HL-60/S4 treated with phorbol 12-myristate 13-acetate at 8.2 ng/mL for 4 days and 3 days (cell line): Measurements from ENCODE around the gene ADRA2C.

Experiments used
- in situ Hi-C: fragments of 300-500 bp; cut with MboI; formaldehyde crosslinking; loops from 2 replicates; pipeline ENCODE4 v1.15.0; 2022; ENCODE audit warnings: low sequenced_read_pairs

Gene ADRA2C

DNA sequence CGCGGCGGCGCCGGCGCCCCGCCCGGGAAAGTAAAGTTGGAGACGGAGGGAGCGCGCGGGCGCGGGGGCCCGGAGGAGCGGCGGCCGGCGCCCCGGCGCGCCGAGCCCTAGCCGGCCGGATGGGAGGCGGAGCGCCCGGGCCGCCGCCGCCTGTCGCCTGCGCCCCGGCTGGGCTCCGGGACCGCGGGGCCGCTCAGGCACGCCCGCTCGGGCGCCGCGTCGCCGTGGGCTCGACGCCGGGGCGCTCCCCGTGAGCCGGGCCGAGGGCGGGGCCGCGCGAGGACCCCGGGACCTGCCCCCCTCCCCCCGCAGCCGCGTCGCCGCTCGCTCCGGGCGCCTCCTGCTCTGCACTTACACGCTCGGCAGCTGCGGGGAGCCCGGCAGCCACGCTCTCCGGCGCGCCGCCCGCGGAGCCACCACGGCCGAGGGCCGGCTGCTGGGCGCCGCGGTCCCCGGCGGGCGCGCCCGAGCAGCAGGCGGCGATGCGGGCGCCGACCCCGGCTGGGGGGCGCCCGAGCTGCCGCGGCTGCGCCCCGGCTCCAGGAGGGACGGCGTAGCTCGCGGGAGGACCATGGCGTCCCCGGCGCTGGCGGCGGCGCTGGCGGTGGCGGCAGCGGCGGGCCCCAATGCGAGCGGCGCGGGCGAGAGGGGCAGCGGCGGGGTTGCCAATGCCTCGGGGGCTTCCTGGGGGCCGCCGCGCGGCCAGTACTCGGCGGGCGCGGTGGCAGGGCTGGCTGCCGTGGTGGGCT lies at the start of gene ADRA2C:
Gene ADRA2C, plus strand, starts transcription at position 350 of the 749 bp plus-strand sequence. Its CDS starts 222 bp downstream, at position 572.
- in situ Hi-C loops, result no loop called here

GRCh38 chr4:3716631-3717235 lies 49.5 kb upstream of the ADRA2C start:
- in situ Hi-C loops, result no loop called here

GRCh38 chr4:3717241-3717640 lies 48.9 kb upstream of the ADRA2C start:
- in situ Hi-C loops, result no loop called here

DNA sequence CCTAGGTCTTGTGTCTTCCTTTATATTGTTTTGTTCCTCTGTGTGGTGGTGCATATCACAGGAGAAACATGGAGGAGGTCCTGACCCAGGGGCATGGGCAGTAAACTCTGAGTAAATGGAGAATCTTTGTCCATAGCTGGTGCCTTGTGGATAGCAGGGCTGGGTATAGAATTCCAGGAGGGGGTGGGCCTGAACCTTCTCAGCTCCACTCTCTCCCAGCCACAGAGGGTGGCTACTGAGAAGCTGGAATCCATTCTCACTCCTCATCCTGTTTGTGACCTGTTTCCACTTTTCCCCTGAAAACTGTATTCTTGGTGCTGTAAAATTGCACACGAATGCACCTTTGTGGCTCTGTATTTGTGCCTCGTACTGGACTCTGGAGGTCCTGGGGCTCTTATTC lies 47.7 kb upstream of the ADRA2C start:
- in situ Hi-C loops, result no loop called here

GRCh38 chr4:3719191-3719590 lies 47.0 kb upstream of the ADRA2C start:
- in situ Hi-C loops, result no loop called here

DNA sequence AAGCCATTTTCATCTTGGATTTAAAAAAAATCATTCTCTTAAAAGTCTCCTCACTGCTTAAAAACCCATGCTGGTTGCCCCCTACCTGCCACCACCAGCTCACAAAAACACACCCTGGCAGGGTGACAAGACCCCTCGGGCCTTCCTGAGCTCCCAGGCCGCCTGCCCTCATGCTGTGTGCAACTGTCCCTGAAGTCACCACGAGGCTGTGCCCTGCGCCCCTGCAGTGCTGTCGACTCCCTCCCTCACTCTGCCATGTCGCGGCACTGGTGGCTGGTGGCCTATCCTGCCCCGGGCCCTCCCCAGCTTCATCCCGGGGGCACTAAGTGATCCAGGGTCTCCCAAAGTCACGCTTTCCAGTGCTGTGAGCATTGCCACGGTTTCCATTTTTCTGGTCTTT lies 46.3 kb upstream of the ADRA2C start:
- in situ Hi-C loops, result no loop called here

DNA sequence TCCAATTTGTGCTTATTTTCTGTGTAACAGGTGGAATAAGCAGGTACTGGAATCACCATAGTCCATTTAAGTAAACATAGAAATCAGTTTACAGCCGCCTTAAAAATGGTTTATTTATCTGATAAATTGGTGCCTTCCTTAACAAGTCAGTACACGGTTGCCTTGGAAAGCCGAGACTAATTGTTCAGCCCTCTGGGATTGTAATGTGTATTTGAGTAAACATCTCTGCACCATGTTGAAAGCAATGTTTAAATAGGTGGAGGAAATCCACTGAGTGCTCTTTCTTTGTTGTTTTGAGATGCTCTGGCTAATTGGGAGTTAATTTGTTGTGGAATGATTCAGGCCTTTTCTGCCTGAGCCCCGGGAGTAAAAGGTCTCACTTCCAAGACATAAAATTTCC lies 45.7 kb upstream of the ADRA2C start:
- in situ Hi-C loops, result no loop called here

GRCh38 chr4:3721186-3721585 lies 45.0 kb upstream of the ADRA2C start:
- in situ Hi-C loops, result no loop called here

DNA sequence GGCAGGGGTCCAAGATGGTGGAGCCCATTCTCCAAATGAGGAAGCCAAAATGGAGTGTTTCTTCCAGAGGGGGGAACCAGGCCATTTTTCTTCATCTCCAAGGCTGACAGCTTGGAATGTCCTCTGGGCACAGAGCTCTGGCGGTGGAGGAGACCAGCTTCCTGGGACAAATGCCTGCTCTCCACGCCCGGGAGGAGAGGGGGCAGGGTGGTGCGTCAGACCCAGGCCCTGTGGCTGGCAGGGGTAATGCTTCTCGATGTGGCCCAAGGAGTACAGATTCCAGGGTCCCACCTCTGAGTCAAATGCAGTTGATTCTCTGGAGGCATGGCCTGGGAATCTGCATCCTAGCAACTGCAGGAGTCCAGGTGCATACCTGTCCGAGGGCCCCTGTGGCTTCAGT lies 44.6 kb upstream of the ADRA2C start:
- in situ Hi-C loops, result no loop called here

DNA sequence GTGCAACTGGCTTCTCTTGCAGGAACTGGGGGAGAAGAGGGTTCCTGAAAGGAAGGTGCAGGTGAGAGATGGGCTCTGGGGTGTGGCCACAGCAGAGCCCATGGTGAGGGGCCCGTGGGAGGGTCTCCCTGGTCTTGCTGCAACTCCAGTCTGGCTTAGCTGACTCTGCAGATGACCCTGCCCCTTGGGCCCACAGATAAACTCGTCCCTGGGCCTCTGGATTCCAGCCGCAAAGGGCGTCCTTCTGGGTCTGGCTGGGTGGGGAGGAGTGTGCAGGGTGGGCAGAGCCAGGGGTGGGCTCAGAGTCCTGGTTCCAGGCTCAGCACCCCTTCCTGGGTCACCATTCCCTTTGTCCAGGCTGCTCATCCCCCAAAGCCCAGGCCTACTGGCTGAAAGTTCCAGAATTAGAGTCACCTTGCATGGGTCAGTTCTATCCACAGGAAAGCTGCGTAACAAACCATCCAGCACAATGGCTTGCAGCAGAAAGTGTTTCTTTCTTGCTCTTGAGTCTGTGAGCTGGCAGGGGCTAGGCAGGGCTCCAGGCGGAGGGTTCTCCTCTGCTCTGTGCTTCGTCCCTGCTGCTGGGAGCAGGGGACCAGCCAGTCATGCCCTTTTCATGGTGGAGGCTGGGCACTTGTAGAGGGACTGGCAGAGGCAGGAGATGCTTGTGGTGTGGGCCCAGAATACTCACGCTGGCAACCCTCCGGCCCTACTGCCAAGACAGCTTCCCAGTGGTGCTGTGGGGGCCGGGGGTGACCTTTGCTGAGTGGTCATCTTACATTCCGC lies 43.5 kb upstream of the ADRA2C start:
- in situ Hi-C loops, result no loop called here

- in situ Hi-C loops, result no loop called here
These were observed 42.9 kb upstream of the ADRA2C start for GRCh38 chr4:3723232-3723642.

GRCh38 chr4:3724319-3725231 lies 41.6 kb upstream of the ADRA2C start:
- in situ Hi-C loops, result no loop called here

- in situ Hi-C loops, result no loop called here
These were observed 40.0 kb upstream of the ADRA2C start for GRCh38 chr4:3725936-3726870.

- in situ Hi-C loops, result no loop called here
These were observed 38.2 kb upstream of the ADRA2C start for GRCh38 chr4:3727847-3728469.

GRCh38 chr4:3729188-3729881 lies 36.9 kb upstream of the ADRA2C start:
- in situ Hi-C loops, result no loop called here

DNA sequence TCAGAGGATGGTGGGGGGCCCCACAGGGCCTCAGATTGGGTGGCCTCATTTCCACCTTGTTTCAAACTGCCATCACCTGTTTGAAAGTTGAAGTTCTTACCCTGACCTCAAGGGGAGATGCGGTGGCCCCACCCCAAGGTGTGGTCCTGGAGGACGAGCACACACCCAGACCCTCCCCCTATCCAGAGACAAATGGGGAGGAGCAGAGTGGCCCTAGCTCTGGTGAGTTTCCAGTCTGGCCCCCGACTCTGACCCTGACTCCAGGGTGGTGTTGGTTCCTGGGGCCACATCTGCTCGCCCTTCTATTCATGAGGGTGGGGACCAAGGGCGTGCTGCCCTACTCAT lies 36.3 kb upstream of the ADRA2C start:
- in situ Hi-C loops, result no loop called here

GRCh38 chr4:3730422-3731190 lies 35.6 kb upstream of the ADRA2C start:
- in situ Hi-C loops, result no loop called here
